IMR-90 (cell line): ENCODE results near the gene ERGIC1. TPM values are rescaled to one million over a fixed set of nuclear protein-coding genes. Genes with fewer than 3 reads are reported as not detected.

Source experiments
- ATAC-seq: fragments of 200-7000 bp; cut with Tn5 transposase; 2 replicates; pipeline ENCODE4 v1.9.1; 2020; ENCODE audit warnings: low read depth, mild to moderate bottlenecking, moderate library complexity
- BruUV-seq: library from RNA; stranded (reverse); fragments of 400-500 nt; replicated peaks from 2 replicates; lab custom pipeline; 2021; lab: Mats Ljungman, UMichigan
- CTCF ChIA-PET: fragments of 300-600 bp; formaldehyde crosslinking; extraction: SDS; loops from one replicate; lab custom pipeline; 2021; ENCODE audit warnings: antibody characterized with exemption; lab: Yijun Ruan, JAX
- POLR2A ChIA-PET: fragments of 300-600 bp; sonication (Branson Sonifier 250); formaldehyde crosslinking; loops from one replicate; lab custom pipeline; 2022; ENCODE audit warnings: antibody characterized with exemption; ENCODE audit not compliant: unreplicated experiment; lab: Charles Lee
- DNase-seq: peaks from one replicate; pipeline ENCODE4 v3.0.0; 2013
- H2AFZ ChIP-seq: replicated peaks from 2 replicates; pipeline ENCODE3; 2013; ENCODE audit warnings: low read length, mild to moderate bottlenecking; ENCODE audit not compliant: poor library complexity
- H2AK5ac ChIP-seq: 2 replicates; pipeline ENCODE4 v1.6.1; 2013; ENCODE audit warnings: low read depth, low read length, inconsistent platforms
- H2AK9ac ChIP-seq: replicated peaks from 2 replicates; pipeline ENCODE3; 2013; ENCODE audit warnings: mild to moderate bottlenecking, low read depth, low read length, moderate library complexity; ENCODE audit not compliant: poor library complexity
- H2BK120ac ChIP-seq: 2 replicates; pipeline ENCODE4 v1.6.1; 2013; ENCODE audit warnings: low read depth, low read length, inconsistent platforms
- H2BK15ac ChIP-seq: 3 replicates; pipeline ENCODE4 v1.6.1; 2013; ENCODE audit warnings: low read depth, low read length, inconsistent platforms
- H2BK20ac ChIP-seq: 2 replicates; pipeline ENCODE4 v1.6.1; 2013; ENCODE audit warnings: low read depth, mild to moderate bottlenecking, inconsistent platforms, low read length, moderate library complexity
- H2BK5ac ChIP-seq: 2 replicates; pipeline ENCODE4 v1.6.1; 2013; ENCODE audit warnings: mild to moderate bottlenecking, low read depth, low read length, inconsistent platforms; ENCODE audit not compliant: poor library complexity, severe bottlenecking
- H3K14ac ChIP-seq: replicated peaks from 2 replicates; pipeline ENCODE4 v1.6.1; 2013; ENCODE audit warnings: low read depth, low read length, inconsistent platforms
- H3K18ac ChIP-seq: 2 replicates; pipeline ENCODE4 v1.6.1; 2013; ENCODE audit warnings: low read depth, low read length, control low read depth
- H3K23ac ChIP-seq: 2 replicates; pipeline ENCODE4 v1.6.1; 2013; ENCODE audit warnings: low read depth, low read length, inconsistent platforms
- H3K27ac ChIP-seq: 2 replicates; pipeline ENCODE4 v1.5.1; 2013; ENCODE audit warnings: mild to moderate bottlenecking, control low read depth, low read length; ENCODE audit not compliant: insufficient read depth
- H3K27me3 ChIP-seq: 2 replicates; pipeline ENCODE4 v1.6.1; 2013; ENCODE audit warnings: low read length; ENCODE audit not compliant: control insufficient read depth, insufficient read depth
- H3K36me3 ChIP-seq: 2 replicates; pipeline ENCODE4 v1.6.1; 2013; ENCODE audit warnings: low read length, mixed read lengths; ENCODE audit not compliant: control insufficient read depth, insufficient read depth
- H3K4ac ChIP-seq: 2 replicates; pipeline ENCODE4 v1.6.1; 2013; ENCODE audit warnings: low read depth, low read length, inconsistent platforms
- H3K4me1 ChIP-seq: 2 replicates; pipeline ENCODE4 v1.6.1; 2013; ENCODE audit warnings: low read length, mixed read lengths; ENCODE audit not compliant: control insufficient read depth, insufficient read depth
- H3K4me2 ChIP-seq: 2 replicates; pipeline ENCODE4 v1.6.1; 2013; ENCODE audit warnings: low read depth, mild to moderate bottlenecking, control low read depth, low read length, moderate library complexity
- H3K4me3 ChIP-seq: 2 replicates; pipeline ENCODE4 v1.5.1; 2013; ENCODE audit warnings: low read depth, mild to moderate bottlenecking, control low read depth, low read length, moderate library complexity; ENCODE audit not compliant: insufficient read depth
- H3K56ac ChIP-seq: 2 replicates; pipeline ENCODE4 v1.6.1; 2013; ENCODE audit warnings: low read length, inconsistent platforms; ENCODE audit not compliant: insufficient read depth; ENCODE audit errors: extremely low read depth
- H3K79me1 ChIP-seq, 2 experiments: 2 replicates each; pipeline ENCODE4 v1.6.1; 2013; ENCODE audit warnings: low read length in 2 of 2, inconsistent platforms in 1 of 2, low read depth in 1 of 2
- H3K9ac ChIP-seq: 2 replicates; pipeline ENCODE4 v1.6.1; 2013; ENCODE audit warnings: low read depth, low read length, control low read depth
- H3K9me1 ChIP-seq: 2 replicates; pipeline ENCODE4 v1.6.1; 2013; ENCODE audit warnings: low read length, inconsistent platforms; ENCODE audit not compliant: insufficient read depth
- H3K9me3 ChIP-seq: 2 replicates; pipeline ENCODE4 v1.6.1; 2013; ENCODE audit warnings: low read length; ENCODE audit not compliant: control insufficient read depth, insufficient read depth
- H4K20me1 ChIP-seq: 2 replicates; pipeline ENCODE4 v1.6.1; 2013; ENCODE audit warnings: low read length, inconsistent platforms; ENCODE audit not compliant: insufficient read depth
- H4K5ac ChIP-seq: 2 replicates; pipeline ENCODE4 v1.6.1; 2013; ENCODE audit warnings: mild to moderate bottlenecking, low read depth, low read length, control low read depth
- H4K8ac ChIP-seq, 2 experiments: 2 replicates each; pipeline ENCODE4 v1.6.1; 2013; ENCODE audit warnings: low read depth in 2 of 2, low read length in 2 of 2, control low read depth in 1 of 2, inconsistent platforms in 1 of 2
- H4K91ac ChIP-seq: 2 replicates; pipeline ENCODE4 v1.6.1; 2013; ENCODE audit warnings: low read depth, low read length, inconsistent platforms; ENCODE audit not compliant: insufficient read depth
- MAFK ChIP-seq: IDR thresholded peaks from 2 replicates; pipeline ENCODE4 v1.6.1; 2012; ENCODE audit warnings: low read depth, low read length, improper control_type of control experiment
- NFE2L2 ChIP-seq: fragments of 150-350 bp; IDR thresholded peaks from 2 replicates; pipeline ENCODE4 v1.6.1; 2016; ENCODE audit warnings: low read depth, mild to moderate bottlenecking, low read length
- RAD21 ChIP-seq: IDR thresholded peaks from 2 replicates; pipeline ENCODE4 v1.6.1; 2012; ENCODE audit warnings: low read length, improper control_type of control experiment
- RCOR1 ChIP-seq: IDR thresholded peaks from 2 replicates; pipeline ENCODE4 v1.6.1; 2012; ENCODE audit warnings: mild to moderate bottlenecking, low read length, improper control_type of control experiment; ENCODE audit not compliant: insufficient replicate concordance
- SMC3 ChIP-seq: fragments of 150-350 bp; IDR thresholded peaks from 2 replicates; pipeline ENCODE4 v1.6.1; 2016; ENCODE audit warnings: low read depth, mild to moderate bottlenecking, antibody characterized with exemption, low read length, moderate library complexity
- WGBS, 2 experiments: methylation state at CpG; one replicate each; pipeline versions ENCODE4 v1.1.5 to v1.1.7; 2013; ENCODE audit warnings: missing lambda C conversion rate in 2 of 2; ENCODE audit not compliant: insufficient read length in 1 of 2; ENCODE audit errors: extremely low coverage in 2 of 2; 5-methylcytosine and 5-hydroxymethylcytosine counted together
- dilution Hi-C: fragments of 300-500 bp; cut with HindIII; formaldehyde crosslinking; loops from one replicate; pipeline ENCODE4 v1.14.3; 2018; ENCODE audit warnings: low sequenced_read_pairs; ENCODE audit not compliant: unreplicated experiment
- in situ Hi-C: fragments of 300-500 bp; cut with MboI; formaldehyde crosslinking; loops from 3 replicates; pipeline ENCODE4 v1.14.3; 2019; ENCODE audit warnings: low sequenced_read_pairs, inconsistent platforms, mixed read lengths
- intact Hi-C: fragments of 100-400 bp; cut with micrococcal nuclease; formaldehyde crosslinking; loops from 2 replicates; pipeline ENCODE4 v1.10.0; 2022
- polyA plus RNA-seq, 3 experiments: library from polyadenylated mRNA; depleted of rRNA; stranded (reverse); fragments of >200 nt; gene quantifications; 2 replicates each; pipeline ENCODE4 v1.2.3, GENCODE V29; 2012; ENCODE audit warnings: low replicate concordance in 1 of 3
- total RNA-seq: library from RNA; depleted of rRNA; stranded (reverse); fragments of >200 nt; gene quantifications from 2 replicates; pipeline ENCODE4 v1.2.3, GENCODE V29; 2012

The ERGIC1 gene
- total and polyA plus RNA-seq, 2 of the 4 experiments (the other 2 are of a cell fraction) = 134 to 192 TPM

DNA sequence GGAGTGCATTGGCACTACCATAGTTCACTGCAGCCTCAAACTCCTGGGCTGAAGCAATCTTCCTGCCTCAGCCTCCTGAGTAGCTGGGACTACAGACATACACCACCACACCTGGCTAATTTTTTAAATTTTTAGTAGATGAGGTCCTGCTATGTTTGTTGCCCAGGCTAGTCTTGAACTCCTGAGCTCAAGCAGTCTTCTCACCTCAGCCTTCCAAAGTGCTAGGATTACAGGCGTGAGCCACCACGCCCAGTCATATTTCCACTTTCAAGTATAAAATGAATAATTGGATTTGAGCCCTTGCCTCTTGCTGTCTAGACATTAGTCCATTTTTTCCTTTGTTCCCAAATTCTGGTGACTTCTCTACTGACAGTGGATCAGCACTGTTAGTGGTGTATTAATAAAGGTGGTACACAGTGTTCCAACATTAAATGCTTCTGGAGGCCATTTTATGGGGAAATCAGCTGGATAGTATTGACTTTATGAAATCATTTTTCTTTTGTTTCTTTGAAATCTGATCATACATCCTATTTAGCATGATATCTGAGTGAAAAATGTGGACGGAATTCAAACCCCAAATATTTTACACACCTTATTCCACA is 165.4 kb downstream of the ERGIC1 start:
- no CpG with 5 or more reads among the region's 3 CpGs for WGBS, 2 experiments
- Histone ChIP-seq H2AK5ac (no peak overlapping the region), H3K36me3 (peaks cover 18% of the 10 kb centered on the region), H3K14ac (no peak overlapping the region), H4K20me1 (peaks cover 37% of the 10 kb centered on the region), H3K79me1 (peaks cover 34 to 67% of the 10 kb centered on the region in 2 experiments), H4K8ac (no peak overlapping the region), H3K4ac (no peak overlapping the region), H2AFZ (no peak overlapping the region), H3K9me3 (no peaks in the 10 kb centered on the region), H3K23ac (no peak overlapping the region), H2BK20ac (no peak overlapping the region), H3K18ac (no peak overlapping the region), H3K56ac (no peak overlapping the region), H3K4me2 (no peak overlapping the region), H3K4me1 (peaks cover 3% of the 10 kb centered on the region; the same call in 1 of the 2 replicates), H2BK15ac (no peak overlapping the region), H3K9me1 (peaks cover 10% of the 10 kb centered on the region; the same call in 1 of the 2 replicates), H2BK120ac (no peak overlapping the region), H3K4me3 (no peak overlapping the region), H3K9ac (no peak overlapping the region), H3K27me3 (no peaks in the 10 kb centered on the region), H4K5ac (no peak overlapping the region), H4K91ac (no peak overlapping the region), H2AK9ac (no peak overlapping the region), H3K27ac (no peak overlapping the region), H2BK5ac (no peak overlapping the region)
- no TSS peak for BruUV-seq
- TF ChIP-seq NFE2L2 (no peak), SMC3 (no peak), MAFK (no peak), RCOR1 (no peak), RAD21 (no peak)
- dilution Hi-C loops (no loop called here), in situ Hi-C loops (no loop called here), intact Hi-C loops (no loop called here)
- CTCF ChIA-PET = no interaction called here
- no peak for ATAC-seq
- DNase-seq = no peak
- POLR2A ChIA-PET = interaction anchor here (0.6 to 0.7 kb wide), 2 partner anchors 58 to 139 kb away, joined by 3 to 7 read pairs; no protein-coding TSS in a partner anchor
